Activated naive CD8-positive, alpha-beta T cell (primary cell): ENCODE measurements around the gene AMMECR1.

Source experiments
- H3K27ac Mint-ChIP-seq: one replicate; pipeline ENCODE4 v1.8.0; 2021; ENCODE audit warnings: mixed read lengths
- H3K27me3 Mint-ChIP-seq: one replicate; pipeline ENCODE4 v1.8.0; 2021; ENCODE audit warnings: mixed read lengths
- H3K36me3 Mint-ChIP-seq: one replicate; pipeline ENCODE4 v1.8.0; 2021; ENCODE audit warnings: mixed read lengths
- H3K4me1 Mint-ChIP-seq: one replicate; pipeline ENCODE4 v1.8.0; 2021; ENCODE audit warnings: low read depth, mixed read lengths
- H3K4me3 Mint-ChIP-seq: one replicate; pipeline ENCODE4 v1.8.0; 2021; ENCODE audit warnings: mild to moderate bottlenecking, mixed read lengths
- H3K9me3 Mint-ChIP-seq: one replicate; pipeline ENCODE4 v1.8.0; 2021; ENCODE audit warnings: low read depth, mixed read lengths

AMMECR1 gene

GRCh38 chrX:110219920-110220319 lies 98.0 kb downstream of the AMMECR1 start:
- Mint-ChIP-seq H3K4me1 (peaks cover 23% of the 10 kb centered on the region), H3K9me3 (no peaks in the 10 kb centered on the region), H3K27me3 (no peaks in the 10 kb centered on the region), H3K27ac (no peak overlapping the region), H3K36me3 (no peaks in the 10 kb centered on the region), H3K4me3 (no peak overlapping the region)

- H3K4me1 Mint-ChIP-seq, result peaks cover 26% of the 10 kb centered on the region
- H3K4me3 Mint-ChIP-seq, result no peak overlapping the region
- H3K36me3 Mint-ChIP-seq, result peaks cover 3% of the 10 kb centered on the region
- H3K27me3 Mint-ChIP-seq, result no peaks in the 10 kb centered on the region
- H3K27ac Mint-ChIP-seq, result no peak overlapping the region
- no peaks in the 10 kb centered on the region for H3K9me3 Mint-ChIP-seq
These were observed 99.3 kb downstream of the AMMECR1 start for GRCh38 chrX:110218591-110218990.

GRCh38 chrX:110216027-110216426 lies 101.9 kb downstream of the AMMECR1 start:
- H3K9me3 Mint-ChIP-seq, result no peaks in the 10 kb centered on the region
- no peak overlapping the region for H3K4me3 Mint-ChIP-seq
- H3K36me3 Mint-ChIP-seq, result peaks cover 3% of the 10 kb centered on the region
- H3K27ac Mint-ChIP-seq, result no peak overlapping the region
- peaks cover 24% of the 10 kb centered on the region for H3K4me1 Mint-ChIP-seq
- no peaks in the 10 kb centered on the region for H3K27me3 Mint-ChIP-seq

- no peak overlapping the region for H3K4me3 Mint-ChIP-seq
- no peak overlapping the region for H3K27ac Mint-ChIP-seq
- H3K36me3 Mint-ChIP-seq, result peaks cover 3% of the 10 kb centered on the region
- H3K27me3 Mint-ChIP-seq, result no peaks in the 10 kb centered on the region
- H3K4me1 Mint-ChIP-seq, result peaks cover 24% of the 10 kb centered on the region
- H3K9me3 Mint-ChIP-seq, result no peaks in the 10 kb centered on the region
These were observed 102.5 kb downstream of the AMMECR1 start for GRCh38 chrX:110215411-110215810.

GRCh38 chrX:110214684-110215083 lies 103.2 kb downstream of the AMMECR1 start:
- Mint-ChIP-seq H3K9me3 (no peaks in the 10 kb centered on the region), H3K4me3 (no peak overlapping the region), H3K36me3 (peaks cover 3% of the 10 kb centered on the region), H3K27me3 (no peaks in the 10 kb centered on the region), H3K27ac (no peak overlapping the region), H3K4me1 (peaks cover 20% of the 10 kb centered on the region)

- Mint-ChIP-seq H3K9me3 (no peaks in the 10 kb centered on the region), H3K36me3 (peaks cover 3% of the 10 kb centered on the region), H3K27ac (no peak overlapping the region), H3K27me3 (no peaks in the 10 kb centered on the region), H3K4me3 (no peak overlapping the region), H3K4me1 (peaks cover 16% of the 10 kb centered on the region)
These were observed 104.7 kb downstream of the AMMECR1 start for GRCh38 chrX:110213183-110213582.

GRCh38 chrX:110212299-110212698 lies 105.6 kb downstream of the AMMECR1 start:
- Mint-ChIP-seq H3K36me3 (peaks cover 3% of the 10 kb centered on the region), H3K4me3 (no peak overlapping the region), H3K4me1 (peaks cover 9% of the 10 kb centered on the region), H3K27me3 (no peaks in the 10 kb centered on the region), H3K9me3 (no peaks in the 10 kb centered on the region), H3K27ac (no peak overlapping the region)

- no peak overlapping the region for H3K4me3 Mint-ChIP-seq
- no peak overlapping the region for H3K27ac Mint-ChIP-seq
- H3K9me3 Mint-ChIP-seq, result no peaks in the 10 kb centered on the region
- H3K4me1 Mint-ChIP-seq, result peaks cover 4% of the 10 kb centered on the region
- H3K36me3 Mint-ChIP-seq, result peaks cover 3% of the 10 kb centered on the region
- no peaks in the 10 kb centered on the region for H3K27me3 Mint-ChIP-seq
These were observed 106.5 kb downstream of the AMMECR1 start for GRCh38 chrX:110211340-110211739.

- Mint-ChIP-seq H3K4me3 (no peak overlapping the region), H3K27me3 (no peaks in the 10 kb centered on the region), H3K9me3 (no peaks in the 10 kb centered on the region), H3K4me1 (peaks cover 2% of the 10 kb centered on the region), H3K27ac (no peak overlapping the region), H3K36me3 (peaks cover 3% of the 10 kb centered on the region)
These were observed 107.3 kb downstream of the AMMECR1 start for GRCh38 chrX:110210417-110211139.

- Mint-ChIP-seq H3K9me3 (no peaks in the 10 kb centered on the region), H3K36me3 (no peaks in the 10 kb centered on the region), H3K4me3 (no peak overlapping the region), H3K27ac (no peak overlapping the region), H3K27me3 (no peaks in the 10 kb centered on the region), H3K4me1 (peaks cover 4% of the 10 kb centered on the region)
These were observed 109.8 kb downstream of the AMMECR1 start for GRCh38 chrX:110208092-110208491.

- Mint-ChIP-seq H3K27ac (no peak overlapping the region), H3K36me3 (no peaks in the 10 kb centered on the region), H3K4me3 (no peak overlapping the region), H3K4me1 (peaks cover 4% of the 10 kb centered on the region), H3K27me3 (no peaks in the 10 kb centered on the region), H3K9me3 (no peaks in the 10 kb centered on the region)
These were observed 112.9 kb downstream of the AMMECR1 start for GRCh38 chrX:110204986-110205385.

GRCh38 chrX:110201799-110202198 lies 116.1 kb downstream of the AMMECR1 start:
- Mint-ChIP-seq H3K27me3 (no peaks in the 10 kb centered on the region), H3K4me3 (no peak overlapping the region), H3K27ac (no peak overlapping the region), H3K36me3 (no peaks in the 10 kb centered on the region), H3K4me1 (peaks cover 4% of the 10 kb centered on the region), H3K9me3 (no peaks in the 10 kb centered on the region)

GRCh38 chrX:110194977-110195376 lies 122.9 kb downstream of the AMMECR1 start:
- H3K9me3 Mint-ChIP-seq, result no peaks in the 10 kb centered on the region
- H3K4me1 Mint-ChIP-seq, result no peaks in the 10 kb centered on the region
- H3K27ac Mint-ChIP-seq, result no peak overlapping the region
- H3K36me3 Mint-ChIP-seq, result peaks cover 2% of the 10 kb centered on the region
- no peaks in the 10 kb centered on the region for H3K27me3 Mint-ChIP-seq
- no peak overlapping the region for H3K4me3 Mint-ChIP-seq

- H3K27ac Mint-ChIP-seq, result no peak overlapping the region
- peaks cover 2% of the 10 kb centered on the region for H3K36me3 Mint-ChIP-seq
- H3K9me3 Mint-ChIP-seq, result no peaks in the 10 kb centered on the region
- H3K27me3 Mint-ChIP-seq, result no peaks in the 10 kb centered on the region
- peaks cover 17% of the 10 kb centered on the region for H3K4me1 Mint-ChIP-seq
- H3K4me3 Mint-ChIP-seq, result no peak overlapping the region
These were observed 125.4 kb downstream of the AMMECR1 start for GRCh38 chrX:110192516-110192915.

GRCh38 chrX:110188701-110189558 lies 129.0 kb downstream of the AMMECR1 start:
- H3K27ac Mint-ChIP-seq, result peak overlapping the region; percentile 50
- H3K4me1 Mint-ChIP-seq, result peaks cover 17% of the 10 kb centered on the region
- peaks cover 6% of the 10 kb centered on the region for H3K9me3 Mint-ChIP-seq
- H3K4me3 Mint-ChIP-seq, result no peak overlapping the region
- peaks cover 7% of the 10 kb centered on the region for H3K36me3 Mint-ChIP-seq
- no peaks in the 10 kb centered on the region for H3K27me3 Mint-ChIP-seq
